Activated CD8-positive, alpha-beta memory T cell treated with anti-CD3 and anti-CD28 coated beads, Interleukin-2, amount 50 U/mL, for 24 hours (primary cell): ENCODE results near the gene NXPE4.

Experiments used
- DNase-seq: peaks from one replicate; pipeline ENCODE4 v3.0.0-alpha.2; 2020; ENCODE audit errors: extremely low read depth

The NXPE4 gene

GRCh38 chr11:114562166-114562916 lies 33.2 kb downstream of the NXPE4 start:
- no peak for DNase-seq

- no peak for DNase-seq
These were observed 35.9 kb downstream of the NXPE4 start, which contains the start of gene NXPE1 for GRCh38 chr11:114559425-114560310. NXPE1 (minus strand) TSS chr11:114559881; CDS start chr11:114551201, 8,680 bp downstream.

- DNase-seq = no peak
These were observed 39.5 kb downstream of the NXPE4 start for GRCh38 chr11:114556135-114556534.

GRCh38 chr11:114553642-114554041 lies 41.9 kb downstream of the NXPE4 start:
- DNase-seq = no peak

- DNase-seq = no peak
These were observed 44.5 kb downstream of the NXPE4 start for GRCh38 chr11:114551060-114551459.

GRCh38 chr11:114525682-114526081 lies 69.9 kb downstream of the NXPE4 start:
- DNase-seq = no peak

GRCh38 chr11:114524122-114524521 lies 71.5 kb downstream of the NXPE4 start:
- no peak for DNase-seq

GRCh38 chr11:114522818-114523217 lies 72.8 kb downstream of the NXPE4 start:
- no peak for DNase-seq
